DMS 273 (cell line): ENCODE data around the gene HTRA2.

Experiments used
- DNase-seq: peaks from one replicate; lab custom pipeline; 2025; ENCODE audit not compliant: unreplicated experiment; lab: John Stamatoyannopoulos, UW

Gene HTRA2

DNA sequence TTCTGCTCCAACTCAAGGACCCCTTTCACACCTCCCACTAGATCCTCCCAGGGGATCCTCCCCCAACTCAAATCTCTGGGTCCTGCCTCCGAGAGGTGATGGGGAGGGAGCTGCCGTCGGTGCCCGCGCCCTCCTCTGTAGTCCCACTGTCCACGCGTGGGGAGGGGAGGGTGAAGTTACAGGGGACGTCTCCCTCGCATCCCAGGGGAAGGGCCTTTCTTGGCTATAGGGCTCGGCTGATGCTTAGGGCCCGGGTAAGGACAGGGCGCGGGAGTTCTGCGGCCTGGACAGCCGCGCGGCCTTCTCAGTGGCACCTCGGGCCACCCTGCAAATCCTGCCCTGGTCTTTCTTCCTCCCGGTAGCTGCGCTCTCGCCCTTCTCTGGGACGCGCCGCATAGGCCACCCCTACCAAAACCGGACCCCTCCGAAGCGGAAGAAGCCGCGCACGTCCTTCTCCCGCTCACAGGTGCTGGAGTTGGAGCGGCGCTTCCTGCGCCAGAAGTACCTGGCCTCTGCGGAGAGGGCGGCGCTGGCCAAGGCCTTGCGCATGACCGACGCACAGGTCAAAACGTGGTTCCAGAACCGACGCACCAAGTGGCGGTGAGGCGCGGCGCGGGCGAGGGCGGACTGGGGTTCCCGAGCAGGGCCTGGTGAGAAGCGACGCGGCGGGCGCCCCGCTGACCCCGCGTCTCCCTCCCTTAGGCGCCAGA lies 14.3 kb upstream of the HTRA2 start:
- peak; percentile 39 for DNase-seq

- no peak for DNase-seq
These were observed 13.6 kb upstream of the HTRA2 start for GRCh38 chr2:74515981-74516633.

DNA sequence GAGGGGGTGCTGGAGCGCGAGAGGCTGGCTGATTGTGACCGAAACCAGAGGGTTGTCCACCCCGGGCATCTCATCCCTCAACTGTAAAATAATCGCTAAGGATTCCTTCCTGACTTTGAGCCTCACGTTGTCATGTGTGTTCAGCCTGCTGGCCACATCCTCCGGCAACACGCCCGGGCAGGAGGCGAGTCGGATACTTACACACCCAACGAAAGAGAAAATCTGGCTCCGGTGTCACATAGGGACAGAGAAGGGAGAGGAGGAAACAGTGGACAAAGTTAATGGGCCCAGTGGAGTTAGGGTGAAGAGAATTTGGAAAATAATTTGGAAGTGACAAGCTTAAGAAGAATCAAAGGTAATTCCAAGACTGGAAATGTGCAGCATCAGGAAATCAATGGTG lies 13.1 kb upstream of the HTRA2 start:
- DNase-seq = no peak

DNA sequence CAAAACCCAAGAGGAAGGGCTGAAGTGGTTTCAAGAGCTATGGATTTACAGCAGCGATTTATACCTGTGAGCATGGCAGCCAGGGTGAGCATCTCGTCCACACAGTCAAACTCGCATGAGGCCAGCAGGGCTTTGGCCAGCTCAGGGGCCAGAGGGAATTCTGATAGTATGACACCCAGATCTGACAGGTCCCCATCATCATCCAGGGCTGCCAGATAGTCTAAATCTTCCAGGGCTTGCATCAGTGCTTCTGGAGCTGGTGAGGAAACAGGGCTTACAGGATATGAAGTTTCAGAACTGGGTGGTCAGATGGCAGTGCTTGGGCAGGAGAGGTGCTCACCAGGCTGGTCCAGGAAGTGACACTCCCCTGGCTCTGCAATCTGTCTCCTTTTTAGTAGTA lies 7.2 kb upstream of the HTRA2 start:
- no peak for DNase-seq

DNA sequence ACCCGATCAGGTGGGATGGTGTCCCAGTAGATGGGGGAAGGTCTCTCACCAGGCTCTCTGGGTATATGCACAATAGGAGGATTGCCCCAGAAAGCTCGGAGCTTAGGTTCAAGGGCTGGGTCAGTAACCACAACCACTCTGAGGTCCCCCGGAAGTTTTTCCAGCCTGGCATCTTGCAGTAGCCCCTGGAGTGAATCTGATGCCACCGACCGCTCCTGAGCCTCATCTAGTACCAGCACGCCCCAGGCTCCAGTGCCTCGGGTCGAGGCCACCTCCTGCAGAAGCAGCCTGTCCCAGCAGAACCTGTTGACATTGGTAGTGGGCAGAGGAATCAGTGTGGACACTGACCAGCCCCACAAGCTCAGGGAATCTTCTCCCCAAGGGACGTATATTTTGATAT lies 5.7 kb upstream of the HTRA2 start:
- DNase-seq = no peak

DNA sequence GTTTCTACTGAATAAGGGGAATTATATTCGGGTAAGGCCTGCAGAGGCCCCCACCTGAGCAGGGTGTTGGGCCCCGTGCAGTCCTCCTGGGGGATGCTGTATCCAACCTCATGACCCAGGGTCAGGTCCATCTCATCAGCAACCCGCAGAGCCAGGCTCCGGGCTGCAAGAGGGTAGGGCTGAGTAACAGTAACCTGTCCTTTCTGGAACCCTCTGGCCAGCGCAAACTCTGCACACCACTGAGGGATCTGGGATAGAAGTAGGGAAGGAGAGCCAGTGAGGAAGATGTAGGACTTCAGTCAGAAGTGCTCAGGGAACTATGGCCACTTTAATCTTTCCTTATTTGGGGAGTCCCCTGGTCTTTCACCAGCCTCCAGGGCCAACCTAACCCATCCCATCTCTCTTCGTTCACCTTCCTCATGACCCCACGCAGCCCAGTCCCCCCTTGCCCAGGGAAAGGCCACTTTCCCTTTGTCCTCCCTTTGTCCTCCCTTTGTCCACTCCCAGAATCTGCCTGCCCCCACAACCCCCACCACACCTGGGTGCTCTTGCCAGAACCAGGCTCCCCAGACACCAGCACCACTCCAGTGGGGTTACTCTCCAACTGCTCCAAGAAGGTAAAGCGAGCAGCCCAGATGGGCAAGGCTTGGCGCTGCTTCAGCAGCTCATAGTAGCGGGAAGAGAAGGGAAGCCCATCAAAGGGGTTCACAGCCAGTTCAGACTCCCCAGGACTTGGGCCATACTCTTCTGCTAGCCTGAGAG lies 4.6 kb upstream of the HTRA2 start:
- DNase-seq = no peak

DNA sequence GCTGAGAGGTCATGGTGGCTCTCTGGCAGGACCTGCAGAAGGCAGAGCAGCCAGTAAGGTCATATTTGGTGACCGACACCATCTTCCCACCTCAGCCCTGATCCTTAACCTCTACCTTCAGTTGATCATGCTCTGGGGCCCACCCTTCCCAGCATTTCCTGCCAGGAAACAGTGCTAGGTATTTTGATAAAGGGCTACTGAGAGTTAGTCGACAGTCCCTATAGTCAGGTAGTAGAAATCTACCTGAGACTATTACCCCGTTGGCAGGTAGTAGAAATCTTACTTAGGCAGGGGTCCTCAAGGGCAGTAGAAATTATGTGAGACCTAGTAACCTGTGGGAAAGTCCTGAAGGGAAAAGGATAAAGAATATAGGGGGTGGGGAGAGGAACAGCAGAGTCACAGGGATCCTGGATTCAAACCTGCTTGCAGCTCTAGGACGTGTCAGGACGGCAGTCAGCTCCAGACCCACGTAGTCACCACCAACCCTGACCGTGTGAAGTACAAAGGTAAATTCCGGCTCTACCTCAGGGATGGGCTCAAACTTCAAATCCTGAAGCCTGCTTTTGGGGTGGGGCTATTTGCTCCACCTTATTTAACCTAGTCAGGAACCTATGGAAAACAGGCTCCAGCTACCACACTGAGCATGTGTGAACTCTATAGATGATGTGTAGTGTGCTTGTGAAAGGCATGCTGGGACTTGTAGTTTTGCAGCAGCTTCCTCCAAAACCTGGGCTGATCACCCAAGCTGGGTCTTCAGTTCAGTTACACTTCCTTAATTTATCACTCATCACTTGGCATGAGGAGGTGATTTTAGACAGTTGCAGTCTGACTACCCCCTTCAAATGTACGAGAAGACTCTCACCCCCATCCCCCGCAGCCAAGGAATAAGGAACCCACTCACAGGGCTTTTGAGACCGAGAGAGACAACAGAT lies 3.8 kb upstream of the HTRA2 start, which contains the start of gene DQX1:
Gene DQX1 (minus strand): TSS at position 515 of the 932 bp plus-strand sequence. CDS start 502 bp downstream, at position 13.
- DNase-seq = peak; percentile 68

- DNase-seq = no peak
These were observed 3.0 kb upstream of the HTRA2 start for GRCh38 chr2:74526649-74527230.

GRCh38 chr2:74527741-74528140 lies 2.0 kb upstream of the HTRA2 start:
- no peak for DNase-seq

DNA sequence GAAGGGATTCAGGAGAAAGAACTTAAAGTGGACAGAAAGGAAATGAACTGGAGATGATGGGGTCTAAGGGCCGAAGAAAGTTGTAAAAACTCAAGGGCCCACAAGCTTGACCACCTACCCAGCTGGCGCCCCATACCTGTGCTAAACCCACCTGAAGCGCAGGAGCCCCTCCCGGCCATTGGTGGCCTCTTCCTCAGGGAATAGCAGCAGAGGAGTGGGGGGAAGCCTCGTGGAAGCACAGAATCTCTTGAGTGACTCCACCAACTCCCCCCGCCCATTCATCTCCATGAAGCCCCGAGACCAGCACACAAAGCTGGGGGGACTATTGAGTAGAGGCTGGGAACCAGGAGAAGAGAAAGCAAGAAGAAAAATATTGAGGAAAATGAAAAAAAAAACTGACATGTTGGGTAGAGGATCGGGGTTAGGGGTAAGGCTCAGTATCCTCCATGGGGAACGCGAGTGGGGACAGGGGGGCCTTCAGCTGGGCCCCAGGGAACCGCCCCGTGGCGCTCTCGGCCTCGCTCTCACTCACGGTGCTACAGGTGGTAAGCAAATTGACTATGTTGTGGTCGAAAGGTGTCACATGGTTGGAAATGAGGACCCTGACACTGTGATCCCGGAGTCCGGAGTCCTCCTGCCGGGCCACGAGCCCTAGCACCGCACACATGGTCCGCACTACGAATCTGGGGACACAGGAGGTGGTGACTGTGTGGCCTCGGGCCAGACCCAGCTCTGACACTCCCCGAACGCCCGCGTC lies 955 bp upstream of the HTRA2 start:
- no peak for DNase-seq

DNA sequence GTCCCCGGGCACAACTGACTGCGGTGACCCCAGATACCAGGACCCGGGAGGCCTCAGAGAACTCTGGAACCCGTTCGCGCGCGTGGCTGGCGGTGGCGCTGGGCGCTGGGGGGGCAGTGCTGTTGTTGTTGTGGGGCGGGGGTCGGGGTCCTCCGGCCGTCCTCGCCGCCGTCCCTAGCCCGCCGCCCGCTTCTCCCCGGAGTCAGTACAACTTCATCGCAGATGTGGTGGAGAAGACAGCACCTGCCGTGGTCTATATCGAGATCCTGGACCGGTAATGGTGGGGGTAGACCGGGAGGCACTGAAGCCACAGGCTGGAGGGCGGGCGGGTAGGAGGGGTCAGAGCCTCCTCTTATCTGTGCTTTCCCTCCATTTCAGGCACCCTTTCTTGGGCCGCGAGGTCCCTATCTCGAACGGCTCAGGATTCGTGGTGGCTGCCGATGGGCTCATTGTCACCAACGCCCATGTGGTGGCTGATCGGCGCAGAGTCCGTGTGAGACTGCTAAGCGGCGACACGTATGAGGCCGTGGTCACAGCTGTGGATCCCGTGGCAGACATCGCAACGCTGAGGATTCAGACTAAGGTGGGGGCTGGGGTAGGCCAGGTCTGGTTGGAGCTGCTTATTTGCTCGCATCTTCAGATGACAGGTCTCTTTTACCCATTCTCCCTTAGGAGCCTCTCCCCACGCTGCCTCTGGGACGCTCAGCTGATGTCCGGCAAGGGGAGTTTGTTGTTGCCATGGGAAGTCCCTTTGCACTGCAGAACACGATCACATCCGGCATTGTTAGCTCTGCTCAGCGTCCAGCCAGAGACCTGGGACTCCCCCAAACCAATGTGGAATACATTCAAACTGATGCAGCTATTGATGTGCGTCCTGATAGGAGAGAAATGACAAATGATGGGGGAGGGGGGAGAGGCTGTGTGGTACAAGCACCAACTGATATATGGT lies 780 bp downstream of the HTRA2 start:
- DNase-seq = peak; percentile 61

GRCh38 chr2:74531666-74532065 lies 1.9 kb downstream of the HTRA2 start:
- no peak for DNase-seq

DNA sequence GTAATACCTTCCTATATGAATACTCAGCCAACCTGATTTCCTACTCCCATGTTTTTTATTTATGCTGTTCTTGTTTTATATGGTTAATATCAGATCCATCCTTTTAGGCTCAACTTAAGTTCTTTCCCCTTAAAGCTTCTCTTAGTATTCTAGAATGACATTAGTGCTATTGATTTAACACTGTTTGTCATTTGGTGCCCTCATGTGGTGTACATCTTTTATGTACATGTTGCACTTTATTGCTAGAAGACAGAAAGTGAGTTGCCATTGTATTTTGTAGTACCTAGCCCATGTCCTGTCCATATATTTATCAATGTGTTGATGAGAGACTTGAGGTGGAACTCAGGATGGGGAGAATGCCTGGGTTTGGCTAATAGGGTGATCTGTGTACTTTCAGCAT lies 2.5 kb downstream of the HTRA2 start:
- peak; percentile 62 for DNase-seq

DNA sequence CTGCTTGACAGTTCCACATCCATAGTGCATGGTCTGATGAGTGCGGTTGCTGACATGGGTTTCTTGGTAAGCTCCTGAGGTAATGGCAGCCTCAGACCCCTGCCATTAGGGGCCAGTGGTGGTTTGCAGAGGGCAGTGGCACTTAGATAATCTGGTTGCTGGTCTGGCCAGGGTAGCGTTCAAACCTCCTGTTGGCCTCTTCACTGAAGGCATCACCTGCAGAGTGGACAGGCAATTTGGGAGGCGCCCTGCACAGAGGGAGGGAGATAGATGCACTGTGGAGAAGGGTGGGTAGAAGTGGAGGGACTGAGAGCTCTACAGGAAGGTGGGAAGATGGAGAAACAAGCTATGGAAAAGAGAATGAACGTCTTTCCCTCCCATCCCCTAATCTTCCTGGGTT lies 3.7 kb downstream of the HTRA2 start:
- DNase-seq = no peak

DNA sequence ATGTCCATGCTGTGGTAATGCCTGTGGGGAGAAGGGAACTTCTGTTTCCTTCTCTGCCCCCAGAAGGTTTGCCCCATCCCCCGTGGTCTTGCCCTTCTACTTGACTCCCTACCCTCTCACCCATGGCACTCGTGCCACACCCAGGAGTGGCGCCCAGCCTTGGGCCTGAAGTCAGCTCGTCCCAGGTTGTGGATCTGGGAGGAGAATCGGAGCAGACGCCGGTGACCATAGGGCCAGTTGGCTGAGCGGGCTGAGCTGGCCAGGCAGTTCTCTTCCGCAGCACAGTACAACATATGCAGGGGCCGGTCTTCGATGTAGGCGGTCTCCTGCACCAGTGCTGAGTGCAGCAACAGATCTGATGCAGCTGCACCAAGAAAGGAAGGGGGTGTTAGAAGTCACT lies 4.7 kb downstream of the HTRA2 start:
- DNase-seq = no peak

DNA sequence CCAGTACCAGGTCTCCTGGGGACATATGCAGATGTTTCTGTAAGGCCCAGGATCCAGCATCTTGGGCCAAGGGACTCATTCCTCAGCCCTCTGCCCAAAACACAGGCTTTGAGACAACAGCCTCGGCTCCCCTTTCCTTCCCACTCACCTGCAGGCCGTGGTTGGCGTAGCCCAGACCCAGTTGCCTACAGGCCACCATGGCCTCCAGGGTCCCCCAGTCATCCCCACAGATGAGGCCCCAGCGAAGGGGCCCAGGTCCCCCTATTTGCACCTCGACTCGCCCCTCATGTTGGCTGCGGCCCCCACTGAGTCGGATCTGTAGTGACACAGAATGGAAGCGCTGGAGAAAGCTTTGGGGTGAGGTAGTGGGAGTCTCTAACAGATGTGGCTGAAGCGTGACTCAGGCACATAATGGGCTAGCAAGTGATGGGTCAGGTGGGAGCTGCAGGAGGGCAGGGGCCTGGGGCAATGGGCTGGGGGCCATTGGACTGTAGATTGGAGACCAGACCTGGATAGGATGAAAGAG lies 5.8 kb downstream of the HTRA2 start:
- DNase-seq = no peak

- no peak for DNase-seq
These were observed 6.6 kb downstream of the HTRA2 start for GRCh38 chr2:74536166-74536950.

- no peak for DNase-seq
These were observed 7.4 kb downstream of the HTRA2 start for GRCh38 chr2:74537140-74537539.
